HG03354 (cell line): ENCODE data around the gene PTGER4.

ENCODE experiments used
- ATAC-seq: cut with Tn5 transposase; IDR thresholded peaks from one replicate; pipeline ENCODE4 v1.9.1; 2021; ENCODE audit warnings: mild to moderate bottlenecking; ENCODE audit not compliant: unreplicated experiment, poor library complexity, severe bottlenecking

The PTGER4 gene

DNA sequence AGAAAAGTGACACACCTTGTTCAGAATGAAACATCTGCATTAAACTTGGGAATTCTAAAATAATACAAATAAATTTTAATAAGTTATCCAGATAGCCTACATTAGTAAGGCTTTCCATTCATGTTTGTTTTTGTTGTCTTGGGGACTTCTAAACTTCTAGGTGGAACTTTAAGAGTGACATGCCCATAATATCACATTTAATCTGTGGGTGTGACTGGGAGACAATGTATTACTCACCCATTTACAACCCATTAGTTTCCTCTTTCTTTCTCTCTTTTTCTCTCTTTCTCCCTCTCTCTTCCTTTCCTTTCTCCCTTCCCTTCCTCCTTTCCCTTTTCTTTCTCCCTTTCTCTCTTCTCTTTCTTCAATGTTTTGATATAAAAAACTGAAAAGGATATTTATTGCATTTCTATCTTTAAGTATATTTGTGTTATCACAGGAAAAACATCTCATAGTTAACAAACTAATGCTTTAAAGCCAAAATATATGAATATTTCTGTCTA is 12.5 kb upstream of the PTGER4 start:
- no peak for ATAC-seq

GRCh38 chr5:40669606-40670390 is 9.9 kb upstream of the PTGER4 start:
- no peak for ATAC-seq

- ATAC-seq, result no peak
Observed at GRCh38 chr5:40672425-40672824, 7.3 kb upstream of the PTGER4 start.

- ATAC-seq, result no peak
Observed at GRCh38 chr5:40674661-40675235, 5.0 kb upstream of the PTGER4 start.

DNA sequence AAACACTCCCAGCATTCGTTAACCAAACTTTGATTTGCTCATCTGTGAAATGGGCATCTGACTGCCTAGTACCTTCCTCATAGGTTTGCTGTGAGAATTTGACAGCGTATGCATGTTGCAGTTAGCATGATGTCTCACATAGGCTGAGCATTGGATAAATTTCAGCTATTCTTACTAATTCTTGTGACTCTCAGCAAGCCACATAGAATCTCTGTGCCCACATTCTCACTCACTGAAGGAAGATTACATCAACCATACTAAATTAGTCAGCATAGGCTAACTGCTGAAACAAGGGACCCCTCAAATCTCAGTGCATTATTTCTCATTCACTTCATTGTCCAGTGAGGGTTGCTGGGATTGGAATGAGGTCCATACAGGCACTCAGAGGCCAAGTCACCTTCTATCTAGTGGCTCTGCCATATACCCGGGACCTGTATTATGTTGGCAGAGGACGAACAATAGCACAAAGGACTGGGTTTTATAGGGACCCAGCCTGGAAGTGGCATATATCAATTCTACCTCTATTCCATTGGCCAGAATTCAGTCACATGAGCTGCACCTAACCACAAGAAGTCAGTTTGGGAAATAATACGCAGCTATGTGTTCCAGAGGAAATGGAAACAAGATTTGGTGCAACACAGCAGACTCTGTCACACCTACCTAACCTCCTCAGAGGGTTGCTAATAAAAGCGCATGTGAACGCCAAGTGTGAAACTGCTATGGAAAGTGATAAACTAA is 4.2 kb upstream of the PTGER4 start:
- no peak for ATAC-seq

DNA sequence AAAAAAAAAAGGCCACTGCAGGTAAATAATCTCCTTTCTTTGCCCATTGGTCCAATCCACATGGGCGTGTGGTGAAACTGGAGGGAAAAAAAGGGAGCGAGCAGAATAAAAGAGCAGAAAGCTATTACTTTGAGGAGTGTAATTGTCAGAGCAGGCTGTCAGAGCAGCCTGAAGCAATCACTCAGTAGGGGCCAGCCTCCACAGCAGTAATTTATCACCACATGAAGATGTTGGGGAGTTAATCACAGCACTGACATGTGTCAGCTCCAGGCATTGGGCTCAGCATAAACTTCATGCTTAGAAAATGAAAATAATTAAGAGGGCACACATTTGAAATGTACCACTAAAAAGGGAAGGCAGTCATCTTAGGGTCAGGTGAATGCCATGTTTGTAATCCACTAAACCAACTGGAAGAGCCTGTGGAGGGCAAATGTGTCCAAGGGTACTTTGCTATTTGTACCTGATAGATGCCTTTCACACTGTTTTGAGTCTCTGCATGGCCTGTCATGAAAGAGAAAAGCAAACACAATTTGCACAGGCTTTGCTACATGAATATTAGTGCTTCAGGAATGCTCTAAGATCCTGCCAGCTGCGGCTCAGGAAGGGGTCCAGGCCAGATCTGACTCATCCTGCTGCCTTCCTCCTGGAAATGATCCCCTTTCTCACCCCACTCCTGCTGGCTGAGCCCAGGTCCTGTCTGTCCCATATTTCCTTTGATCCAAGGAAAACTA is 2.9 kb upstream of the PTGER4 start:
- ATAC-seq, result no peak

DNA sequence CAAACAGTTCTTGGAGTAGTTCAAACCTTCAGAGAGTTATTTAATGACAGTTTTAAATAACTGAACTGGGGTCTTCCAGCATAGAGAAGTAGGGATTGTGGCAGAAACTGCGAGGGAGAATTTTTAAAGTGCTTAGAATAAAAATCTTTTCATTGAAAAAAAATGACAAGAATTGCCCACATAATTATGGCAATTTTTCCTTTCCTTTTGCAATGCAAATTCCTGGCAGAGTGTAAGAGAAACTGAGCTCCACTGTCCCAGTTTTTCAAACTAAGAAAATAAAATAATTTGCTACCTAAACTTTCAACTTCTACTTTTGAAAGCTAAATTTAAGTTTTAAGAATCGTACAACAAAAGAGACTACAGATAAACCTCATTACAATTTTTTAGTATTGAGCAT is 2.3 kb upstream of the PTGER4 start:
- no peak for ATAC-seq

DNA sequence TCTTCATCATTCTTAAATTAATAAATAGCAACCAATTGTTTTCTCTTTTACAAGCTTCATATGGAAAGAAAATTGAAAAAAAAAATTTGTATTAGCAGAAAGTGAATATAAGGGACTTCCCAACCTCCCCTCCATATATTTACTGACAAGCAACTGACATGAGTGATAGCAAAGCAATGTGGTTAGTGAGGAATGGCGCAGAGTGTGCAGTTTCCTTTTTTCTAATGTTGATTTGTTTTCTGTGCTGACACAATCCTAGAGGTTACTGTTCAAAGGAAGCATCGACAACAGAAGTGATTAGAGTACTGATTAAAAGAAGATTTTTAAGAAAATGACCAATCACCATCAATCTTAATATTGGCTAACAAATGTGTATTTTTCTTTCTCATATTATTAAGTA is 1.7 kb upstream of the PTGER4 start:
- no peak for ATAC-seq

DNA sequence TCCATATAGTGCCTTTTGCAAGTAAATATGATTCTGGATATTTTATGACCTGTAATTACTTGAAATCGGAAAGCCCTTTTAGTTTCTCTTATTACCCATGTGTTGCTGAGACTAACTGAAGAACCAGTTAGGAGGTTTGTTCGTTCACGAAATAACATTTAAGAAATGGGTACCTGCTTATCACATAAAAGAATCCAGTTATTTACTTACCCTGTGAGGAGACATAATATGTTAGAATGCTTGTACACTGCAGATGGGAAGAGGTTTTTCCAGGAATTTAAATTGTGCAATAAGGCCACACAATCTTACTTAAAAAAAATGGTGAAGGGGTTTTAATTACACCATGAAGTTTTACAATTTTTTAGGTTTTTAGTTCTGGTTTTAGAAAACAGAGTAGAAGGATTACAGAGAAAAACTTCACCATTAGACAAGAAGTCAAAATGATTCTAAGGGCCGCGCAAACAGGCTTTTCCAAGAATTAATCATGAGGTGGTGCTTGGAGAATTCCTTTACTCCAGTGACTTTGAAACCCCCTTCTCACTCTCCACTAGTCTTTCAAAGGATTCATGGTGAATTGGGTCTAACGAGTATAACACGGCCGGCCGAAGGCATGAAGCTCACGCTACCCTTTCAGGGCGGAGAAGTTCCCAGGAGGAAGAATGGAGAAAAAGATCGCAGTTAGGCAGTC is 1.1 kb upstream of the PTGER4 start:
- ATAC-seq, result no peak

DNA sequence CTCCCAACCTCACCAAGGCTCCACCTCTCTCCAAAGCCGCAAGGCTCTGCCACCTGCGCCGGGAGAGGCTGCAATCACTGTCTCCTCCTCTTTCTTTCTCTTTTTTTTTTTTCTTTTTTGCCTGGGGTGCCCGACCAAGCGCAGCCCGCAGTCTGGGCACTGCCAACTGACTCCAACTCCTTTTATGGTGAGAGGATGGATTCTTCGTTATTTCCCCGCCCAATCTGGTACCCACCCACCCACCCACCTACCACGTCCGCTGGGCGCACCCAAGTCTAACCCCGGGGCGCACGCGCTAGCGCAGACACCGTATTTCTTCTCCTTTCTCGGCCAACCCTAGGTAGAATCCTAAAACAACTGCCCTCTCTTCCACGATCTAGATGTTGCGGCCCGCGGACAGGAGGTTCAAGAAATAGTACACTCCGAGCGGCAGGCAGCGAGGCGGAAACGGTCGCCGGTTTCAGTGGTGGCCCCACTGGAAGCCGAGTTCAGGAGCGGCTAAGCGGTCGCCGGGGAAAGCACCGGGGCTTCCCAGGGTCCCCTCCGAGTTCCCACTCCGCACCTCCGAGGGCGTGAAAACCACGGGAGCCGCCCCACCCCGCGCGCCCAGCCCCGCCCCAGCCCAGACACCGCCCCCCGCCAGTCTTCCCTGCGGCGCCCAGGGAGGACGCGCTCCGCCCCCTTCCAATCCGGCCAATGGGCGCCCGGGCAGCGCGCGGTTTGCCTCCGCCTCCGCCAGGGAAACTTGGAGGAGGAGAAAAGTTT is 385 bp upstream of the PTGER4 start:
- peak; percentile 65 for ATAC-seq

GRCh38 chr5:40680741-40681362 is 1.1 kb downstream of the PTGER4 start:
- ATAC-seq, result peak; percentile 19

GRCh38 chr5:40681363-40682153 is 1.8 kb downstream of the PTGER4 start:
- peak; percentile 34 for ATAC-seq

GRCh38 chr5:40682154-40683017 is 2.7 kb downstream of the PTGER4 start:
- no peak for ATAC-seq

GRCh38 chr5:40683305-40683704 is 3.6 kb downstream of the PTGER4 start:
- no peak for ATAC-seq

DNA sequence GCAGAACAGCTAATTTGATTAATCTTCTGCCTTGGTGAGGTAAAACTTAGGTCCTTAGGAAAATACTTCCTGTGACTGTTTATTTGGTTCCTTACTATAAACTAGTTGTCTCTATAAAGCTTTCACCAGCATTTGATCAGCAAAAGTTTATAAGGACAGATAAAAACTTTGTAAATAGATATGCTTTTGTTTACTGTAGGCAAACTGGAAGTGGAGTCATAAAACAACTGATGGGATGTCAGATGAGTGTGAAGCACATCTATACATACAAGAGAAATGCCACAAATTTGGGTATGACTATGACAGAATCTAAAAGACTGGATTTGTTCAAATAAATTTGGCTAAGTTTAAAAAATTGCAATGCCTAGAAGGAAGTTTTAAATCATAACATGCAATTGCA is 5.5 kb downstream of the PTGER4 start:
- no peak for ATAC-seq

- no peak for ATAC-seq
Observed at GRCh38 chr5:40685976-40686486, 6.3 kb downstream of the PTGER4 start.

GRCh38 chr5:40687321-40687720 is 7.6 kb downstream of the PTGER4 start:
- no peak for ATAC-seq
